GM23338 (cell line): ENCODE measurements around the gene FOXN4. TPM values are rescaled to one million over a fixed set of nuclear protein-coding genes. Genes with fewer than 3 reads are reported as not detected.

Source experiments
- ATAC-seq: fragments of 200-7000 bp; cut with Tn5 transposase; 3 replicates; pipeline ENCODE4 v1.9.1; 2020
- DNase-seq: peaks from one replicate; pipeline ENCODE4 v3.0.0-alpha.2; 2015; ENCODE audit warnings: low spot score
- H2AFZ ChIP-seq: fragments of 200-600 bp; sonication (generic); 2 replicates; pipeline ENCODE4 v1.8.0; 2016; ENCODE audit warnings: antibody characterized with exemption, mild to moderate bottlenecking, moderate library complexity
- H3F3A ChIP-seq: fragments of 200-600 bp; sonication (generic); replicated peaks from 2 replicates; pipeline ENCODE4 v1.8.0; 2017; ENCODE audit warnings: antibody characterized with exemption, mixed run types, low read depth
- H3K27ac ChIP-seq: fragments of 200-600 bp; sonication (generic); 2 replicates; pipeline ENCODE4 v1.6.1; 2016; ENCODE audit warnings: low read depth
- H3K27me3 ChIP-seq: fragments of 200-600 bp; sonication (generic); 2 replicates; pipeline ENCODE4 v1.8.0; 2016; ENCODE audit warnings: mild to moderate bottlenecking, mixed run types, moderate library complexity; ENCODE audit not compliant: insufficient read depth
- H3K36me3 ChIP-seq: fragments of 200-600 bp; sonication (generic); 2 replicates; pipeline ENCODE4 v1.8.0; 2016; ENCODE audit warnings: mild to moderate bottlenecking; ENCODE audit not compliant: insufficient read depth
- H3K4me1 ChIP-seq: fragments of 200-600 bp; sonication (generic); 2 replicates; pipeline ENCODE4 v1.8.0; 2016; ENCODE audit warnings: mild to moderate bottlenecking, moderate library complexity; ENCODE audit not compliant: insufficient read depth
- H3K4me2 ChIP-seq: fragments of 200-600 bp; sonication (generic); 2 replicates; pipeline ENCODE4 v1.7.1; 2017; ENCODE audit warnings: mixed run types
- H3K4me3 ChIP-seq: fragments of 200-600 bp; sonication (generic); 2 replicates; pipeline ENCODE4 v1.6.1; 2016; ENCODE audit warnings: mixed run types
- H3K79me2 ChIP-seq: fragments of 200-600 bp; sonication (generic); replicated peaks from 2 replicates; pipeline ENCODE4 v1.8.0; 2017; ENCODE audit warnings: mild to moderate bottlenecking; ENCODE audit not compliant: insufficient read depth
- H3K9me2 ChIP-seq: fragments of 200-600 bp; sonication (generic); 2 replicates; pipeline ENCODE4 v1.8.0; 2017; ENCODE audit not compliant: insufficient read depth
- H4K20me1 ChIP-seq: fragments of 200-600 bp; sonication (generic); replicated peaks from 2 replicates; pipeline ENCODE4 v1.8.0; 2017; ENCODE audit warnings: mild to moderate bottlenecking; ENCODE audit not compliant: insufficient read depth
- H3K27ac Mint-ChIP-seq: 2 replicates; pipeline ENCODE4 v1.8.0; 2020; ENCODE audit warnings: inconsistent platforms, mild to moderate bottlenecking, moderate library complexity, mixed read lengths
- H3K27me3 Mint-ChIP-seq: 3 replicates; pipeline ENCODE4 v1.8.0; 2022; ENCODE audit warnings: low read depth, mild to moderate bottlenecking, moderate library complexity, mixed read lengths, inconsistent platforms; ENCODE audit not compliant: insufficient read depth, poor library complexity
- H3K36me3 Mint-ChIP-seq: 3 replicates; pipeline ENCODE4 v1.8.0; 2021; ENCODE audit warnings: low read depth, mild to moderate bottlenecking, inconsistent platforms, moderate library complexity, mixed read lengths
- H3K4me1 Mint-ChIP-seq: 3 replicates; pipeline ENCODE4 v1.8.0; 2020; ENCODE audit warnings: mild to moderate bottlenecking, inconsistent platforms, mixed read lengths
- H3K4me3 Mint-ChIP-seq: 3 replicates; pipeline ENCODE4 v1.8.0; 2021; ENCODE audit warnings: moderate library complexity, mild to moderate bottlenecking, inconsistent platforms, mixed read lengths
- H3K9me3 Mint-ChIP-seq: 3 replicates; pipeline ENCODE4 v1.8.0; 2020; ENCODE audit warnings: moderate library complexity, mild to moderate bottlenecking, inconsistent platforms, mixed read lengths
- CREB1 ChIP-seq: fragments of 250-450 bp; sonication (Bioruptor Pico); IDR thresholded peaks from 2 replicates; pipeline ENCODE4 v1.5.0; 2020; ENCODE audit warnings: low read depth, mild to moderate bottlenecking, moderate library complexity
- ETS1 ChIP-seq: IDR thresholded peaks from 2 replicates; pipeline ENCODE4 v1.6.1; 2016; ENCODE audit warnings: antibody characterized with exemption
- EZH2 ChIP-seq: fragments of 200-600 bp; sonication (generic); IDR thresholded peaks from one replicate; pipeline ENCODE4 v1.8.0; 2017; ENCODE audit warnings: antibody characterized with exemption, mild to moderate bottlenecking, low read depth; ENCODE audit not compliant: unreplicated experiment
- EZH2phosphoT487 ChIP-seq: fragments of 200-600 bp; sonication (generic); IDR thresholded peaks from one replicate; pipeline ENCODE4 v1.8.1; 2018; ENCODE audit warnings: antibody characterized with exemption; ENCODE audit not compliant: unreplicated experiment
- JUNB ChIP-seq: IDR thresholded peaks from one replicate; pipeline ENCODE4 v1.6.1; 2016; ENCODE audit warnings: antibody characterized with exemption; ENCODE audit not compliant: unreplicated experiment
- NANOG ChIP-seq: IDR thresholded peaks from 2 replicates; pipeline ENCODE4 v1.6.1; 2016; ENCODE audit warnings: antibody characterized with exemption, borderline replicate concordance
- POLR2AphosphoS5 ChIP-seq: IDR thresholded peaks from 2 replicates; pipeline ENCODE4 v1.6.1; 2016; ENCODE audit warnings: antibody characterized with exemption, low read depth
- STAT1 ChIP-seq: IDR thresholded peaks from one replicate; pipeline ENCODE4 v1.6.1; 2016; ENCODE audit warnings: antibody characterized with exemption; ENCODE audit not compliant: unreplicated experiment
- ZNF114 ChIP-seq: fragments of 250-450 bp; sonication (Bioruptor Pico); IDR thresholded peaks from 2 replicates; pipeline ENCODE4 v1.5.0; 2020; ENCODE audit warnings: mild to moderate bottlenecking, moderate library complexity
- ZNF331 ChIP-seq: fragments of 250-450 bp; sonication (Bioruptor Pico); IDR thresholded peaks from 2 replicates; pipeline ENCODE4 v1.5.0; 2020; ENCODE audit warnings: low read depth, mild to moderate bottlenecking, moderate library complexity
- polyA plus RNA-seq: library from polyadenylated mRNA; unstranded; fragments of >200 nt; fragmentation: Nextera tagmentation; extraction: Ambion mirVana; gene quantifications from 2 replicates; pipeline ENCODE4 v1.2.1, GENCODE V29; 2016
- total RNA-seq: library from RNA; depleted of rRNA; stranded (reverse); fragments of >200 nt; shearing (Covaris generic); gene quantifications from 2 replicates; pipeline ENCODE4 v1.2.3, GENCODE V29; 2014
- TF ChIP-seq, protein P1 (sequence below): fragments of 250-450 bp; sonication (Bioruptor Pico); IDR thresholded peaks from 2 replicates; pipeline ENCODE4 v1.5.0; 2020; ENCODE audit warnings: mild to moderate bottlenecking, moderate library complexity
- TF ChIP-seq, protein P2 (sequence below), 2 experiments: fragments of 200-600 bp in 1 of 2; sonication (generic) in 1 of 2; conservative IDR thresholded peaks; 2 replicates each; pipeline versions ENCODE4 v1.5.1 to v1.6.1; 2016 to 2017; ENCODE audit warnings: antibody characterized with exemption in 2 of 2, low read depth in 2 of 2, mild to moderate bottlenecking in 2 of 2, moderate library complexity in 1 of 2
- TF ChIP-seq, protein P3 (sequence below): IDR thresholded peaks from one replicate; pipeline ENCODE4 v1.6.1; 2018; ENCODE audit warnings: antibody characterized with exemption; ENCODE audit not compliant: unreplicated experiment

Gene FOXN4
- total and polyA plus RNA-seq, 2 experiments from 2014 or later = 0.35 to 0.47 TPM

- Histone ChIP-seq H3K4me2 (no peak overlapping the region), H3K9me2 (no peaks in the 10 kb centered on the region), H3K27ac (no peak overlapping the region), H3F3A (no peaks in the 10 kb centered on the region), H3K36me3 (peaks cover 4% of the 10 kb centered on the region; the same call in 1 of the 2 replicates), H2AFZ (no peak overlapping the region), H3K4me3 (no peak overlapping the region), H3K4me1 (no peaks in the 10 kb centered on the region), H3K79me2 (no peaks in the 10 kb centered on the region), H3K27me3 (no peaks in the 10 kb centered on the region), H4K20me1 (no peaks in the 10 kb centered on the region; the same call in 1 of the 2 replicates)
- H3K4me1 Mint-ChIP-seq = peaks cover 2% of the 10 kb centered on the region; the same call in 1 of the 3 replicates
- H3K36me3 Mint-ChIP-seq = no peaks in the 10 kb centered on the region; the same call in 2 of the 3 replicates
- TF ChIP-seq ETS1 = no peak
- no peak for TF ChIP-seq ZNF114 (CRISPR knock-in tag)
- TF ChIP-seq CREB1 (CRISPR knock-in tag) = no peak
- no peak for TF ChIP-seq ZNF331 (CRISPR knock-in tag)
- no peak for TF ChIP-seq JUNB
- TF ChIP-seq, protein P1, sequence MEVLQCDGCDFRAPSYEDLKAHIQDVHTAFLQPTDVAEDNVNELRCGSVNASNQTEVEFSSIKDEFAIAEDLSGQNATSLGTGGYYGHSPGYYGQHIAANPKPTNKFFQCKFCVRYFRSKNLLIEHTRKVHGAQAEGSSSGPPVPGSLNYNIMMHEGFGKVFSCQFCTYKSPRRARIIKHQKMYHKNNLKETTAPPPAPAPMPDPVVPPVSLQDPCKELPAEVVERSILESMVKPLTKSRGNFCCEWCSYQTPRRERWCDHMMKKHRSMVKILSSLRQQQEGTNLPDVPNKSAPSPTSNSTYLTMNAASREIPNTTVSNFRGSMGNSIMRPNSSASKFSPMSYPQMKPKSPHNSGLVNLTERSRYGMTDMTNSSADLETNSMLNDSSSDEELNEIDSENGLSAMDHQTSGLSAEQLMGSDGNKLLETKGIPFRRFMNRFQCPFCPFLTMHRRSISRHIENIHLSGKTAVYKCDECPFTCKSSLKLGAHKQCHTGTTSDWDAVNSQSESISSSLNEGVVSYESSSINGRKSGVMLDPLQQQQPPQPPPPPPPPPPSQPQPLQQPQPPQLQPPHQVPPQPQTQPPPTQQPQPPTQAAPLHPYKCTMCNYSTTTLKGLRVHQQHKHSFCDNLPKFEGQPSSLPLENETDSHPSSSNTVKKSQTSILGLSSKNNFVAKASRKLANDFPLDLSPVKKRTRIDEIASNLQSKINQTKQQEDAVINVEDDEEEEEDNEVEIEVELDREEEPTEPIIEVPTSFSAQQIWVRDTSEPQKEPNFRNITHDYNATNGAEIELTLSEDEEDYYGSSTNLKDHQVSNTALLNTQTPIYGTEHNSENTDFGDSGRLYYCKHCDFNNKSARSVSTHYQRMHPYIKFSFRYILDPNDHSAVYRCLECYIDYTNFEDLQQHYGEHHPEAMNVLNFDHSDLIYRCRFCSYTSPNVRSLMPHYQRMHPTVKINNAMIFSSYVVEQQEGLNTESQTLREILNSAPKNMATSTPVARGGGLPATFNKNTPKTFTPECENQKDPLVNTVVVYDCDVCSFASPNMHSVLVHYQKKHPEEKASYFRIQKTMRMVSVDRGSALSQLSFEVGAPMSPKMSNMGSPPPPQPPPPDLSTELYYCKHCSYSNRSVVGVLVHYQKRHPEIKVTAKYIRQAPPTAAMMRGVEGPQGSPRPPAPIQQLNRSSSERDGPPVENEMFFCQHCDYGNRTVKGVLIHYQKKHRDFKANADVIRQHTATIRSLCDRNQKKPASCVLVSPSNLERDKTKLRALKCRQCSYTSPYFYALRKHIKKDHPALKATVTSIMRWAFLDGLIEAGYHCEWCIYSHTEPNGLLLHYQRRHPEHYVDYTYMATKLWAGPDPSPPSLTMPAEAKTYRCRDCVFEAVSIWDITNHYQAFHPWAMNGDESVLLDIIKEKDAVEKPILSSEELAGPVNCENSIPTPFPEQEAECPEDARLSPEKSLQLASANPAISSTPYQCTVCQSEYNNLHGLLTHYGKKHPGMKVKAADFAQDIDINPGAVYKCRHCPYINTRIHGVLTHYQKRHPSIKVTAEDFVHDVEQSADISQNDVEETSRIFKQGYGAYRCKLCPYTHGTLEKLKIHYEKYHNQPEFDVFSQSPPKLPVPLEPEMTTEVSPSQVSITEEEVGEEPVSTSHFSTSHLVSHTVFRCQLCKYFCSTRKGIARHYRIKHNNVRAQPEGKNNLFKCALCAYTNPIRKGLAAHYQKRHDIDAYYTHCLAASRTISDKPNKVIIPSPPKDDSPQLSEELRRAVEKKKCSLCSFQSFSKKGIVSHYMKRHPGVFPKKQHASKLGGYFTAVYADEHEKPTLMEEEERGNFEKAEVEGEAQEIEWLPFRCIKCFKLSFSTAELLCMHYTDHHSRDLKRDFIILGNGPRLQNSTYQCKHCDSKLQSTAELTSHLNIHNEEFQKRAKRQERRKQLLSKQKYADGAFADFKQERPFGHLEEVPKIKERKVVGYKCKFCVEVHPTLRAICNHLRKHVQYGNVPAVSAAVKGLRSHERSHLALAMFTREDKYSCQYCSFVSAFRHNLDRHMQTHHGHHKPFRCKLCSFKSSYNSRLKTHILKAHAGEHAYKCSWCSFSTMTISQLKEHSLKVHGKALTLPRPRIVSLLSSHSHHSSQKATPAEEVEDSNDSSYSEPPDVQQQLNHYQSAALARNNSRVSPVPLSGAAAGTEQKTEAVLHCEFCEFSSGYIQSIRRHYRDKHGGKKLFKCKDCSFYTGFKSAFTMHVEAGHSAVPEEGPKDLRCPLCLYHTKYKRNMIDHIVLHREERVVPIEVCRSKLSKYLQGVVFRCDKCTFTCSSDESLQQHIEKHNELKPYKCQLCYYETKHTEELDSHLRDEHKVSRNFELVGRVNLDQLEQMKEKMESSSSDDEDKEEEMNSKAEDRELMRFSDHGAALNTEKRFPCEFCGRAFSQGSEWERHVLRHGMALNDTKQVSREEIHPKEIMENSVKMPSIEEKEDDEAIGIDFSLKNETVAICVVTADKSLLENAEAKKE = no peak
- TF ChIP-seq, protein P2, sequence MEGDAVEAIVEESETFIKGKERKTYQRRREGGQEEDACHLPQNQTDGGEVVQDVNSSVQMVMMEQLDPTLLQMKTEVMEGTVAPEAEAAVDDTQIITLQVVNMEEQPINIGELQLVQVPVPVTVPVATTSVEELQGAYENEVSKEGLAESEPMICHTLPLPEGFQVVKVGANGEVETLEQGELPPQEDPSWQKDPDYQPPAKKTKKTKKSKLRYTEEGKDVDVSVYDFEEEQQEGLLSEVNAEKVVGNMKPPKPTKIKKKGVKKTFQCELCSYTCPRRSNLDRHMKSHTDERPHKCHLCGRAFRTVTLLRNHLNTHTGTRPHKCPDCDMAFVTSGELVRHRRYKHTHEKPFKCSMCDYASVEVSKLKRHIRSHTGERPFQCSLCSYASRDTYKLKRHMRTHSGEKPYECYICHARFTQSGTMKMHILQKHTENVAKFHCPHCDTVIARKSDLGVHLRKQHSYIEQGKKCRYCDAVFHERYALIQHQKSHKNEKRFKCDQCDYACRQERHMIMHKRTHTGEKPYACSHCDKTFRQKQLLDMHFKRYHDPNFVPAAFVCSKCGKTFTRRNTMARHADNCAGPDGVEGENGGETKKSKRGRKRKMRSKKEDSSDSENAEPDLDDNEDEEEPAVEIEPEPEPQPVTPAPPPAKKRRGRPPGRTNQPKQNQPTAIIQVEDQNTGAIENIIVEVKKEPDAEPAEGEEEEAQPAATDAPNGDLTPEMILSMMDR (conservative IDR thresholded peaks at IDR 0.05; ENCODE audit: low read depth in 2 of 2) = no peak
- TF ChIP-seq EZH2phosphoT487 = no peak
- no peak for TF ChIP-seq STAT1
- TF ChIP-seq POLR2AphosphoS5 = no peak
- TF ChIP-seq, protein P3, sequence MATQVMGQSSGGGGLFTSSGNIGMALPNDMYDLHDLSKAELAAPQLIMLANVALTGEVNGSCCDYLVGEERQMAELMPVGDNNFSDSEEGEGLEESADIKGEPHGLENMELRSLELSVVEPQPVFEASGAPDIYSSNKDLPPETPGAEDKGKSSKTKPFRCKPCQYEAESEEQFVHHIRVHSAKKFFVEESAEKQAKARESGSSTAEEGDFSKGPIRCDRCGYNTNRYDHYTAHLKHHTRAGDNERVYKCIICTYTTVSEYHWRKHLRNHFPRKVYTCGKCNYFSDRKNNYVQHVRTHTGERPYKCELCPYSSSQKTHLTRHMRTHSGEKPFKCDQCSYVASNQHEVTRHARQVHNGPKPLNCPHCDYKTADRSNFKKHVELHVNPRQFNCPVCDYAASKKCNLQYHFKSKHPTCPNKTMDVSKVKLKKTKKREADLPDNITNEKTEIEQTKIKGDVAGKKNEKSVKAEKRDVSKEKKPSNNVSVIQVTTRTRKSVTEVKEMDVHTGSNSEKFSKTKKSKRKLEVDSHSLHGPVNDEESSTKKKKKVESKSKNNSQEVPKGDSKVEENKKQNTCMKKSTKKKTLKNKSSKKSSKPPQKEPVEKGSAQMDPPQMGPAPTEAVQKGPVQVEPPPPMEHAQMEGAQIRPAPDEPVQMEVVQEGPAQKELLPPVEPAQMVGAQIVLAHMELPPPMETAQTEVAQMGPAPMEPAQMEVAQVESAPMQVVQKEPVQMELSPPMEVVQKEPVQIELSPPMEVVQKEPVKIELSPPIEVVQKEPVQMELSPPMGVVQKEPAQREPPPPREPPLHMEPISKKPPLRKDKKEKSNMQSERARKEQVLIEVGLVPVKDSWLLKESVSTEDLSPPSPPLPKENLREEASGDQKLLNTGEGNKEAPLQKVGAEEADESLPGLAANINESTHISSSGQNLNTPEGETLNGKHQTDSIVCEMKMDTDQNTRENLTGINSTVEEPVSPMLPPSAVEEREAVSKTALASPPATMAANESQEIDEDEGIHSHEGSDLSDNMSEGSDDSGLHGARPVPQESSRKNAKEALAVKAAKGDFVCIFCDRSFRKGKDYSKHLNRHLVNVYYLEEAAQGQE = no peak
- TF ChIP-seq NANOG = no peak
- TF ChIP-seq EZH2 = no peak
- H3K4me3 Mint-ChIP-seq = no peak overlapping the region
- ATAC-seq (no peak), DNase-seq (no peak)
- no peak overlapping the region for H3K27ac Mint-ChIP-seq
- no peaks in the 10 kb centered on the region for H3K9me3 Mint-ChIP-seq
- peaks cover 9% of the 10 kb centered on the region for H3K27me3 Mint-ChIP-seq
Measured at GRCh38 chr12:109232731-109233130, 76.4 kb downstream of the FOXN4 start.
